ENCODE results near the gene RCCD1. TPM values are rescaled to one million over a fixed set of nuclear protein-coding genes. Genes with fewer than 3 reads are reported as not detected.

Gene RCCD1
- total RNA-seq, 1 donor from 2014 or later = 19.7 TPM

GRCh38 chr15:90941038-90941437 lies 13.6 kb upstream of the RCCD1 start:
- Mint-ChIP-seq H3K27me3 (ENCODE audit: insufficient read depth, low read depth) (peaks cover 5% of the 10 kb centered on the region), H3K36me3 (peaks cover 28% of the 10 kb centered on the region), H3K4me1 (peaks cover 8% of the 10 kb centered on the region), H3K9me3 (no peaks in the 10 kb centered on the region), H3K4me3 (no peak overlapping the region), H3K27ac (no peak overlapping the region)
- Histone ChIP-seq H3K79me2 (ENCODE audit: low read depth) (peaks cover 9% of the 10 kb centered on the region), H3K27me3 (no peaks in the 10 kb centered on the region), H3K4me3 (no peak overlapping the region), H3K9ac (no peak overlapping the region), H2AFZ (replicated peaks) (no peak overlapping the region), H3K27ac (no peak overlapping the region), H3K4me1 (peaks cover 4% of the 10 kb centered on the region), H3K9me3 (ENCODE audit: low read depth) (no peaks in the 10 kb centered on the region), H3F3A (ENCODE audit: low read depth) (no peaks in the 10 kb centered on the region), H4K20me1 (ENCODE audit: low read depth) (peaks cover 6% of the 10 kb centered on the region), H3K4me2 (no peak overlapping the region), H3K36me3 (no peaks in the 10 kb centered on the region)
- no peak for TF ChIP-seq EZH2phosphoT487 (IDR thresholded peaks at IDR 0.05)
- no peak for TF ChIP-seq EZH2 (IDR thresholded peaks at IDR 0.05)
- DNase-seq (ENCODE audit: low spot score) = no peak

GRCh38 chr15:90942354-90943120 lies 12.1 kb upstream of the RCCD1 start:
- Histone ChIP-seq H3K27ac (no peak overlapping the region), H3K4me2 (no peak overlapping the region), H3F3A (ENCODE audit: low read depth) (no peaks in the 10 kb centered on the region), H4K20me1 (ENCODE audit: low read depth) (no peaks in the 10 kb centered on the region), H3K79me2 (ENCODE audit: low read depth) (no peaks in the 10 kb centered on the region), H3K9ac (no peak overlapping the region), H3K9me3 (ENCODE audit: low read depth) (no peaks in the 10 kb centered on the region), H3K36me3 (no peaks in the 10 kb centered on the region), H3K4me3 (no peak overlapping the region), H3K27me3 (no peaks in the 10 kb centered on the region), H2AFZ (replicated peaks) (no peak overlapping the region), H3K4me1 (no peaks in the 10 kb centered on the region)
- peaks cover 6% of the 10 kb centered on the region for H3K27me3 Mint-ChIP-seq (ENCODE audit: insufficient read depth, low read depth)
- no peaks in the 10 kb centered on the region for H3K9me3 Mint-ChIP-seq
- TF ChIP-seq EZH2phosphoT487 (IDR thresholded peaks at IDR 0.05) = no peak
- peaks cover 26% of the 10 kb centered on the region for H3K36me3 Mint-ChIP-seq
- no peak for DNase-seq (ENCODE audit: low spot score)
- no peak overlapping the region for H3K4me3 Mint-ChIP-seq
- H3K27ac Mint-ChIP-seq = no peak overlapping the region
- H3K4me1 Mint-ChIP-seq = no peaks in the 10 kb centered on the region

- H3K4me3 Mint-ChIP-seq = no peak overlapping the region
- Histone ChIP-seq H3K27me3 (no peaks in the 10 kb centered on the region), H3K36me3 (no peaks in the 10 kb centered on the region), H2AFZ (replicated peaks) (no peak overlapping the region), H3K4me2 (no peak overlapping the region), H3F3A (ENCODE audit: low read depth) (no peaks in the 10 kb centered on the region), H3K4me1 (no peaks in the 10 kb centered on the region), H3K79me2 (ENCODE audit: low read depth) (no peaks in the 10 kb centered on the region), H3K9me3 (ENCODE audit: low read depth) (no peaks in the 10 kb centered on the region), H4K20me1 (ENCODE audit: low read depth) (no peaks in the 10 kb centered on the region), H3K27ac (no peak overlapping the region), H3K9ac (no peak overlapping the region), H3K4me3 (no peak overlapping the region)
- H3K9me3 Mint-ChIP-seq = no peaks in the 10 kb centered on the region
- no peak for DNase-seq (ENCODE audit: low spot score)
- no peak overlapping the region for H3K27ac Mint-ChIP-seq
- H3K27me3 Mint-ChIP-seq (ENCODE audit: insufficient read depth, low read depth) = peaks cover 13% of the 10 kb centered on the region
- no peaks in the 10 kb centered on the region for H3K4me1 Mint-ChIP-seq
- H3K36me3 Mint-ChIP-seq = peaks cover 25% of the 10 kb centered on the region
- no peak for TF ChIP-seq CTCF (IDR thresholded peaks at IDR 0.05)
- no peak for TF ChIP-seq EZH2 (IDR thresholded peaks at IDR 0.05)
- no peak for TF ChIP-seq EZH2phosphoT487 (IDR thresholded peaks at IDR 0.05)
Observed at GRCh38 chr15:90945091-90945490, 9.6 kb upstream of the RCCD1 start.

GRCh38 chr15:90946538-90946937 lies 8.1 kb upstream of the RCCD1 start:
- TF ChIP-seq EZH2phosphoT487 (IDR thresholded peaks at IDR 0.05) (no peak), CTCF (IDR thresholded peaks at IDR 0.05) (no peak), EZH2 (IDR thresholded peaks at IDR 0.05) (no peak)
- H3K4me3 Mint-ChIP-seq = no peak overlapping the region
- H2AFZ ChIP-seq (replicated peaks) = no peak overlapping the region
- no peaks in the 10 kb centered on the region for H3K27me3 ChIP-seq
- H3K4me1 Mint-ChIP-seq = no peaks in the 10 kb centered on the region
- peaks cover 10% of the 10 kb centered on the region for H3K27me3 Mint-ChIP-seq (ENCODE audit: insufficient read depth, low read depth)
- H3K9ac ChIP-seq = no peak overlapping the region
- H3K27ac ChIP-seq = no peak overlapping the region
- H3K79me2 ChIP-seq (ENCODE audit: low read depth) = no peaks in the 10 kb centered on the region
- no peak overlapping the region for H3K4me3 ChIP-seq
- no peak overlapping the region for H3K27ac Mint-ChIP-seq
- no peaks in the 10 kb centered on the region for H4K20me1 ChIP-seq (ENCODE audit: low read depth)
- H3K36me3 ChIP-seq = no peaks in the 10 kb centered on the region
- H3K4me1 ChIP-seq = no peaks in the 10 kb centered on the region
- DNase-seq (ENCODE audit: low spot score) = no peak
- H3K9me3 Mint-ChIP-seq = no peaks in the 10 kb centered on the region
- H3K4me2 ChIP-seq = no peak overlapping the region
- H3K9me3 ChIP-seq (ENCODE audit: low read depth) = no peaks in the 10 kb centered on the region
- H3K36me3 Mint-ChIP-seq = peaks cover 22% of the 10 kb centered on the region
- H3F3A ChIP-seq (ENCODE audit: low read depth) = no peaks in the 10 kb centered on the region

Measured in neural progenitor cell (in vitro differentiated cells).